Osteocyte (in vitro differentiated cells): Measurements from ENCODE around the gene TCHHL1. TPM values are rescaled to one million over a fixed set of nuclear protein-coding genes. Genes with fewer than 3 reads are reported as not detected.
"Not testable (repeated sequence)": the region's sequence is repeated elsewhere in the genome, so short reads cannot be mapped to it uniquely, and the experiment has no call there.

Experiments
- DNase-seq: peaks from one replicate; pipeline ENCODE4 v3.0.0; 2021; ENCODE audit warnings: mixed read lengths; ENCODE audit not compliant: unreplicated experiment; ENCODE audit errors: extremely low spot score
- H3K27ac Mint-ChIP-seq: one replicate; pipeline ENCODE4 v1.8.0; 2021; ENCODE audit warnings: mild to moderate bottlenecking, mixed read lengths; ENCODE audit not compliant: unreplicated experiment
- H3K27me3 Mint-ChIP-seq: one replicate; pipeline ENCODE4 v1.8.0; 2021; ENCODE audit warnings: mixed read lengths; ENCODE audit not compliant: unreplicated experiment
- H3K36me3 Mint-ChIP-seq: one replicate; pipeline ENCODE4 v1.8.0; 2021; ENCODE audit warnings: mixed read lengths; ENCODE audit not compliant: unreplicated experiment
- H3K4me1 Mint-ChIP-seq: one replicate; pipeline ENCODE4 v1.8.0; 2021; ENCODE audit warnings: mixed read lengths; ENCODE audit not compliant: unreplicated experiment
- H3K4me3 Mint-ChIP-seq: one replicate; pipeline ENCODE4 v1.8.0; 2021; ENCODE audit warnings: mild to moderate bottlenecking, moderate library complexity, mixed read lengths; ENCODE audit not compliant: unreplicated experiment
- H3K9me3 Mint-ChIP-seq: one replicate; pipeline ENCODE4 v1.8.0; 2021; ENCODE audit warnings: mixed read lengths; ENCODE audit not compliant: unreplicated experiment
- CTCF ChIP-seq: fragments of 200-600 bp; sonication (generic); IDR thresholded peaks from 2 replicates; pipeline ENCODE4 v1.5.0; 2021; ENCODE audit warnings: antibody characterized with exemption, mild to moderate bottlenecking, moderate library complexity
- total RNA-seq: library from RNA; stranded (reverse); gene quantifications from 2 replicates; pipeline ENCODE4 v1.2.1, GENCODE V29; 2021

Gene TCHHL1
- total RNA-seq, 1 donor from 2014 or later: not detected

- Mint-ChIP-seq H3K27me3 (peaks cover 14% of the 10 kb centered on the region), H3K4me1 (no peaks in the 10 kb centered on the region), H3K27ac (no peak overlapping the region), H3K36me3 (no peaks in the 10 kb centered on the region), H3K4me3 (no peak overlapping the region), H3K9me3 (no peaks in the 10 kb centered on the region)
- no peak for TF ChIP-seq CTCF
- DNase-seq: no peak
Observed at GRCh38 chr1:152084853-152085252, 4.0 kb downstream of the TCHHL1 start.

- peaks cover 12% of the 10 kb centered on the region for H3K27me3 Mint-ChIP-seq
- H3K36me3 Mint-ChIP-seq, H3K27ac Mint-ChIP-seq, H3K4me1 Mint-ChIP-seq, DNase-seq, H3K4me3 Mint-ChIP-seq, H3K9me3 Mint-ChIP-seq: not testable (repeated sequence)
Observed at GRCh38 chr1:152081026-152081425, 7.8 kb downstream of the TCHHL1 start.

- H3K4me3 Mint-ChIP-seq, H3K9me3 Mint-ChIP-seq, H3K36me3 Mint-ChIP-seq, H3K4me1 Mint-ChIP-seq, DNase-seq, H3K27ac Mint-ChIP-seq: not testable (repeated sequence)
- H3K27me3 Mint-ChIP-seq: peaks cover 12% of the 10 kb centered on the region
Observed at GRCh38 chr1:152080494-152080893, 8.4 kb downstream of the TCHHL1 start.

- peaks cover 21% of the 10 kb centered on the region for H3K27me3 Mint-ChIP-seq
- no peak for DNase-seq
Observed at GRCh38 chr1:152078831-152079441, 9.9 kb downstream of the TCHHL1 start.

GRCh38 chr1:152072311-152072710, 16.6 kb downstream of the TCHHL1 start:
- H3K27me3 Mint-ChIP-seq: peaks cover 41% of the 10 kb centered on the region
- TF ChIP-seq CTCF: no peak
- H3K27ac Mint-ChIP-seq: no peak overlapping the region
- H3K36me3 Mint-ChIP-seq: no peaks in the 10 kb centered on the region
- DNase-seq: no peak
- no peaks in the 10 kb centered on the region for H3K4me1 Mint-ChIP-seq
- no peak overlapping the region for H3K4me3 Mint-ChIP-seq
- no peaks in the 10 kb centered on the region for H3K9me3 Mint-ChIP-seq

More at GRCh38 chr1:152078831-152079441, 9.9 kb downstream of the TCHHL1 start:
- Mint-ChIP-seq H3K36me3 (no peaks in the 10 kb centered on the region), H3K4me3 (no peak overlapping the region), H3K9me3 (no peaks in the 10 kb centered on the region), H3K4me1 (no peaks in the 10 kb centered on the region), H3K27ac (no peak overlapping the region)
- no peak for TF ChIP-seq CTCF

- DNase-seq: no peak
- no peak for TF ChIP-seq CTCF
- Mint-ChIP-seq H3K27ac (no peak overlapping the region), H3K4me1 (no peaks in the 10 kb centered on the region), H3K4me3 (no peak overlapping the region), H3K9me3 (no peaks in the 10 kb centered on the region), H3K36me3 (no peaks in the 10 kb centered on the region), H3K27me3 (peaks cover 46% of the 10 kb centered on the region)
Observed at GRCh38 chr1:152071123-152071522, 17.7 kb downstream of the TCHHL1 start.
